GM19467 (cell line): Measurements from ENCODE around the gene ZNF444.
"Not testable (repeated sequence)": the region's sequence is repeated elsewhere in the genome, so short reads cannot be mapped to it uniquely, and the experiment has no call there.

ENCODE experiments used
- ATAC-seq: cut with Tn5 transposase; IDR thresholded peaks from one replicate; pipeline ENCODE4 v1.9.1; 2021; ENCODE audit warnings: mild to moderate bottlenecking, moderate library complexity; ENCODE audit not compliant: unreplicated experiment

Gene ZNF444

GRCh38 chr19:56175861-56176307 lies 34.8 kb downstream of the ZNF444 start, which contains the start of gene GALP:
Gene GALP, plus strand, starts transcription at chr19:56176008. Its CDS starts 1,101 bp downstream, at chr19:56177109.
- ATAC-seq: not testable (repeated sequence)

DNA sequence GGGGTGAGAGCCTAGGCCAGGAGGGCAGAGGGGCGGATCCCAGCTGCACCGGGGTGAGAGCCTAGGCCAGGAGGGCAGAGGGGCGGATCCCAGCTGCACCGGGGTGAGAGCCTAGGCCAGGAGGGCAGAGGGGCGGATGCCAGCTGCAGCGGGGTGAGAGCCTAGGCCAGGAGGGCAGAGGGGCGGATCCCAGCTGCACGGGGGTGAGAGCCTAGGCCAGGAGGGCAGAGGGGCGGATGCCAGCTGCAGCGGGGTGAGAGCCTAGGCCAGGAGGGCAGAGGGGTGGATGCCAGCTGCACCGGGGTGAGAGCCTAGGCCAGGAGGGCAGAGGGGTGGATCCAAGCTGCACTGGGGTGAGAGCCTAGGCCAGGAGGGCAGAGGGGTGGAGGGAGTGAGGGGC lies 35.2 kb downstream of the ZNF444 start:
- not testable (repeated sequence) for ATAC-seq

DNA sequence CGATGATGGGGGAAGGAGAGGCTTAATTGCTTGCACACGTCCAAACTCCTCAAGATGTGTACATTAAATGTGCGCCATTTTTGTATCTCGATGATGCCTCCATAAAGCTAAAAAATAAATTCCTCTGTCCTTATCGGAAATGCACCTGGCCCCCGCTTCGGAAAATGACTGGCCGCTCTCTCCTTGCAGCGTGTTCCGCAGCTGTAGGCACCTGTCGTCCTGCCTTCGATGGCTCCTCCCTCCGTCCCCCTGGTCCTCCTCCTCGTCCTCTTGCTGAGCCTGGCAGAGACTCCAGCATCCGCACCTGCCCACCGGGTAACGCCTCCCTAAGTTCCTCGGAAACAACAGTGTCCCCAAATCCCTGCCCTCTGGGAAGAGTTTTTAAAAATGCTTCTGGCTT lies 35.8 kb downstream of the ZNF444 start:
- no peak for ATAC-seq

- no peak for ATAC-seq
Measured at GRCh38 chr19:56177564-56178243, 36.6 kb downstream of the ZNF444 start.

GRCh38 chr19:56189785-56190184 lies 48.7 kb downstream of the ZNF444 start:
- ATAC-seq: no peak

GRCh38 chr19:56191115-56191514 lies 50.0 kb downstream of the ZNF444 start:
- ATAC-seq: no peak

GRCh38 chr19:56191711-56192110 lies 50.6 kb downstream of the ZNF444 start:
- ATAC-seq: no peak

DNA sequence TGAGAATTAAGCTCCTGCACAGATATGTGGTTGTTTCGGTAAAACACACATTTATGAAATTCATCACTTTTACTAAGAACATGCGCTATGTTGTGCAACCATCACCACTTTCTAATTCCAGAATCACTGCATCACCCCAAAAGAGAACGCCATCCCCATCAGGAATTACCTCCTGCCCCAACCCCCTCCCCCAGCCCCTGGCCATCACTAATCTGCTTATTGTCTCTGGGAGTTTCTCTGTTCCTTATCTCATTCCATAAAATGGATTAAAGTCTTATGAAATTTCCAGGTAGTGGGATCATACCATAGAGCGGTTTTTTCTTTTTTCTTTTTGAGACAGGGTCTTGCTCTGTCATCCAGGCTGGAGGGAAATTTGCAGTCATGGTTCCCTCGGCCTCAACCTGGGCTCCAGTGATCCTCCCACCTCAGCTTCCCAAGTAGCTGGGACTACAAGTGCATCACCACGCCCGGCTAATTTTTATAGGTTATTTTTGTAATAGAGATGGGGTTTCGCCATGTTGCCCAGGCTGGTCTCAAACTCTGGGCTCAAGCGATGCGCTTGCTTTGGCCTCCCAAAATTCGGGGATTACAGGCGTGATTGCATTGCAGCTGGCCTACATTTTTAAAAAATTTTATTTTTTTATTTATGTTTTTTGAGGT lies 53.0 kb downstream of the ZNF444 start:
- ATAC-seq: no peak

DNA sequence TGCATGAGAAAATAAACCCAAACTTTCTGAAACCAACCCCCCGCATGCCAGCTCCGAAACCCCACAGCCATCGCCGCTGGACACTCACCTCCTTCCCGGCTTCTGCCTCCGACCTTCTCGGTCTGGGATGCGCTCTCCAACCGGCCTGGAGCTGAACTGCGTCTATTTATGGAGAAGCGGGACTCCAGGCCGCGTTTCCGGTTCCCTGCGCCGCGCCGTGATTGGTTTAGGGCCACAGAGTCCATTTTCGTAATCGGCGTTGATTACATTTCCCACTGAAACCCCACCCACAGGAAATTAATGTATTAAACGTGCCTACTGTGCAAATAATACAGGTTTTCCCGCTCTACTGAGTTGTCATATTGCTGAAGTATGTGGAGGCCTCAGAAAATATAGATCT lies 56.6 kb downstream of the ZNF444 start, which contains the start of gene ZSCAN5B:
Gene ZSCAN5B (minus strand): TSS at position 138 of the 400 bp plus-strand sequence. CDS start 4,731 bp downstream, outside the sequence.
- not testable (repeated sequence) for ATAC-seq

- ATAC-seq: no peak
Measured at GRCh38 chr19:56199687-56200086, 58.6 kb downstream of the ZNF444 start.

GRCh38 chr19:56201973-56202372 lies 60.9 kb downstream of the ZNF444 start, which contains the start of gene ZSCAN5C:
Gene ZSCAN5C, plus strand, starts transcription at chr19:56202273. Its CDS starts 3,641 bp downstream, at chr19:56205914.
- ATAC-seq: no peak

DNA sequence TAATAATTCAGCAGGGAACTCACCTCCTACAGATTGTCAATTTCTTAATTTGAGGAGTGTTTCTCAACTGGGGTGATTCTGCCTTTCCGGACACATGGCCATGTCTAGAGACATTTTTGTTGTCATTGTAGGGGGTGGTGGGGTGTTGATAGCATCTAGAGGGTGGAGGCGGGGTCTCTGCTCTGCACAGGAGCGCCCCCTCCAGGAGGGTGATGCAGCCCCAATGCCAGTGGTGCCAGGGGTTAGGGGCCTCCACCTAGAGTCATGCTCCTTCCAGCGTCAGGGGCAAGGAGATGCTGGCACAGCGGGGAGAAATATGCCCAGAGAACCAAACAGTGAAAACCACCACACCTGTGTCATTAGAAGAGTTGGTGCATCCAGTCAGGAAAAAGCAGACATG lies 66.5 kb downstream of the ZNF444 start:
- ATAC-seq: not testable (repeated sequence)

DNA sequence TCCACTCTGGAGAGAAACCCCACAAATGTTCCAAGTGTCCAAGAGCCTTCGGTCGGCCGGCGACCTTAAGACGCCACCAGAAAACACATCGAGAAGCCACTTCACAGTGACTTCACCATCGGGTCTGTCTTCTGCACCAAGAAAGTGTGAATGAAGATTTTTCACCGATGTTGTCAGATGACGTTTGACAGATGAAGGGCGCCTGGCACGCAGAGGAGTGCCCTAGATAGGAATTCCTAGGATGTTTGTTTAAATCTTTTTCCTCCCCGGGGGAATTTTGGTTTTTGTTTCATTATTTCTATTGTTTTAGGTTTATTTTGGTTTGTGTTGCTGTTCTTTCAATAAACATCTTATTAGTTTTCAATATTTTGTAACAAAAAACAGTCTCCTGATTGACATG lies 68.0 kb downstream of the ZNF444 start:
- ATAC-seq: no peak

GRCh38 chr19:56210036-56210435 lies 68.9 kb downstream of the ZNF444 start:
- not testable (repeated sequence) for ATAC-seq
